ENCODE data around the gene AIG1. TPM values are rescaled to one million over a fixed set of nuclear protein-coding genes. Genes with fewer than 3 reads are reported as not detected.

AIG1 gene
- total RNA-seq, 1 donor from 2014 or later = 14.3 TPM

GRCh38 chr6:143325379-143326140 lies 264.9 kb downstream of the AIG1 start:
- no peak overlapping the region for H3K27ac Mint-ChIP-seq (ENCODE audit: unreplicated experiment)
- no peaks in the 10 kb centered on the region for H3K27me3 Mint-ChIP-seq (ENCODE audit: unreplicated experiment)
- H3K4me1 Mint-ChIP-seq (ENCODE audit: low read depth, unreplicated experiment) = no peaks in the 10 kb centered on the region
- H3K4me3 Mint-ChIP-seq (ENCODE audit: unreplicated experiment) = no peak overlapping the region
- no peak for DNase-seq
- TF ChIP-seq, protein P1, sequence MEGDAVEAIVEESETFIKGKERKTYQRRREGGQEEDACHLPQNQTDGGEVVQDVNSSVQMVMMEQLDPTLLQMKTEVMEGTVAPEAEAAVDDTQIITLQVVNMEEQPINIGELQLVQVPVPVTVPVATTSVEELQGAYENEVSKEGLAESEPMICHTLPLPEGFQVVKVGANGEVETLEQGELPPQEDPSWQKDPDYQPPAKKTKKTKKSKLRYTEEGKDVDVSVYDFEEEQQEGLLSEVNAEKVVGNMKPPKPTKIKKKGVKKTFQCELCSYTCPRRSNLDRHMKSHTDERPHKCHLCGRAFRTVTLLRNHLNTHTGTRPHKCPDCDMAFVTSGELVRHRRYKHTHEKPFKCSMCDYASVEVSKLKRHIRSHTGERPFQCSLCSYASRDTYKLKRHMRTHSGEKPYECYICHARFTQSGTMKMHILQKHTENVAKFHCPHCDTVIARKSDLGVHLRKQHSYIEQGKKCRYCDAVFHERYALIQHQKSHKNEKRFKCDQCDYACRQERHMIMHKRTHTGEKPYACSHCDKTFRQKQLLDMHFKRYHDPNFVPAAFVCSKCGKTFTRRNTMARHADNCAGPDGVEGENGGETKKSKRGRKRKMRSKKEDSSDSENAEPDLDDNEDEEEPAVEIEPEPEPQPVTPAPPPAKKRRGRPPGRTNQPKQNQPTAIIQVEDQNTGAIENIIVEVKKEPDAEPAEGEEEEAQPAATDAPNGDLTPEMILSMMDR (IDR thresholded peaks at IDR 0.05; ENCODE audit: partially characterized antibody, unreplicated experiment) = no peak
- H3K36me3 Mint-ChIP-seq (ENCODE audit: unreplicated experiment) = no peaks in the 10 kb centered on the region
- no peaks in the 10 kb centered on the region for H3K9me3 Mint-ChIP-seq (ENCODE audit: unreplicated experiment)

GRCh38 chr6:143328876-143329275 lies 268.2 kb downstream of the AIG1 start:
- TF ChIP-seq, protein P1 (IDR thresholded peaks at IDR 0.05; ENCODE audit: partially characterized antibody, unreplicated experiment) = no peak
- no peaks in the 10 kb centered on the region for H3K4me1 Mint-ChIP-seq (ENCODE audit: low read depth, unreplicated experiment)
- H3K27me3 Mint-ChIP-seq (ENCODE audit: unreplicated experiment) = no peaks in the 10 kb centered on the region
- no peak for DNase-seq
- no peaks in the 10 kb centered on the region for H3K36me3 Mint-ChIP-seq (ENCODE audit: unreplicated experiment)
- no peak overlapping the region for H3K27ac Mint-ChIP-seq (ENCODE audit: unreplicated experiment)
- no peak overlapping the region for H3K4me3 Mint-ChIP-seq (ENCODE audit: unreplicated experiment)
- no peaks in the 10 kb centered on the region for H3K9me3 Mint-ChIP-seq (ENCODE audit: unreplicated experiment)

GRCh38 chr6:143329323-143329722 lies 268.6 kb downstream of the AIG1 start:
- Mint-ChIP-seq H3K4me1 (ENCODE audit: low read depth, unreplicated experiment) (no peaks in the 10 kb centered on the region), H3K36me3 (ENCODE audit: unreplicated experiment) (no peaks in the 10 kb centered on the region), H3K27ac (ENCODE audit: unreplicated experiment) (no peak overlapping the region), H3K9me3 (ENCODE audit: unreplicated experiment) (no peaks in the 10 kb centered on the region), H3K4me3 (ENCODE audit: unreplicated experiment) (no peak overlapping the region), H3K27me3 (ENCODE audit: unreplicated experiment) (no peaks in the 10 kb centered on the region)
- no peak for DNase-seq
- TF ChIP-seq, protein P1 (IDR thresholded peaks at IDR 0.05; ENCODE audit: partially characterized antibody, unreplicated experiment) = no peak

GRCh38 chr6:143331362-143331761 lies 270.7 kb downstream of the AIG1 start:
- Mint-ChIP-seq H3K9me3 (ENCODE audit: unreplicated experiment) (no peaks in the 10 kb centered on the region), H3K4me1 (ENCODE audit: low read depth, unreplicated experiment) (no peaks in the 10 kb centered on the region)
- TF ChIP-seq, protein P1 (IDR thresholded peaks at IDR 0.05; ENCODE audit: partially characterized antibody, unreplicated experiment) = no peak

GRCh38 chr6:143332153-143332845 lies 271.6 kb downstream of the AIG1 start:
- Mint-ChIP-seq H3K4me1 (ENCODE audit: low read depth, unreplicated experiment) (no peaks in the 10 kb centered on the region), H3K27ac (ENCODE audit: unreplicated experiment) (no peak overlapping the region), H3K9me3 (ENCODE audit: unreplicated experiment) (no peaks in the 10 kb centered on the region), H3K36me3 (ENCODE audit: unreplicated experiment) (no peaks in the 10 kb centered on the region), H3K4me3 (ENCODE audit: unreplicated experiment) (no peak overlapping the region), H3K27me3 (ENCODE audit: unreplicated experiment) (no peaks in the 10 kb centered on the region)
- no peak for DNase-seq
- TF ChIP-seq, protein P1 (IDR thresholded peaks at IDR 0.05; ENCODE audit: partially characterized antibody, unreplicated experiment) = no peak

More at GRCh38 chr6:143331362-143331761, 270.7 kb downstream of the AIG1 start:
- DNase-seq = no peak
- no peak overlapping the region for H3K4me3 Mint-ChIP-seq (ENCODE audit: unreplicated experiment)
- no peaks in the 10 kb centered on the region for H3K36me3 Mint-ChIP-seq (ENCODE audit: unreplicated experiment)
- no peaks in the 10 kb centered on the region for H3K27me3 Mint-ChIP-seq (ENCODE audit: unreplicated experiment)
- H3K27ac Mint-ChIP-seq (ENCODE audit: unreplicated experiment) = no peak overlapping the region
